Panc1 (cell line): ENCODE data around the gene EEF1AKMT3. TPM values are rescaled to one million over a fixed set of nuclear protein-coding genes. Genes with fewer than 3 reads are reported as not detected.

Experiments used
- ATAC-seq: fragments of 200-7000 bp; cut with Tn5 transposase; 2 replicates; pipeline ENCODE4 v1.9.1; 2020; ENCODE audit warnings: mild to moderate bottlenecking, moderate library complexity
- BruUV-seq: library from RNA; stranded (reverse); fragments of 400-500 nt; replicated peaks from 2 replicates; lab custom pipeline; 2021; lab: Mats Ljungman, UMichigan
- CTCF ChIA-PET: fragments of 300-600 bp; sonication (Branson Sonifier 250); formaldehyde crosslinking; loops from one replicate; lab custom pipeline; 2022; ENCODE audit warnings: antibody characterized with exemption; lab: Charles Lee
- POLR2A ChIA-PET: fragments of 300-600 bp; sonication (Branson Sonifier 250); formaldehyde crosslinking; loops from one replicate; lab custom pipeline; 2022; ENCODE audit warnings: antibody characterized with exemption; lab: Charles Lee
- DNase-seq: peaks from one replicate; pipeline ENCODE4 v3.0.0-alpha.2; 2010; ENCODE audit warnings: low read depth, low spot score
- H3K27ac ChIP-seq: 2 replicates; pipeline ENCODE4 v1.5.1; 2011; ENCODE audit warnings: mild to moderate bottlenecking, low read length, inconsistent platforms
- H3K27me3 ChIP-seq: fragments of 200-500 bp; sonication (Bioruptor generic); 2 replicates; pipeline ENCODE4 v1.6.0; 2014; ENCODE audit warnings: low read length, inconsistent platforms; ENCODE audit not compliant: control insufficient read depth, insufficient read depth
- H3K36me3 ChIP-seq: fragments of 200-500 bp; sonication (Bioruptor generic); 2 replicates; pipeline ENCODE4 v1.5.1; 2014; ENCODE audit warnings: inconsistent platforms, mild to moderate bottlenecking, low read length, moderate library complexity; ENCODE audit not compliant: control insufficient read depth, insufficient read depth
- H3K4me1 ChIP-seq: 2 replicates; pipeline ENCODE4 v1.5.1; 2011; ENCODE audit warnings: inconsistent platforms, mild to moderate bottlenecking, low read length, moderate library complexity; ENCODE audit not compliant: control insufficient read depth, insufficient read depth
- H3K4me3 ChIP-seq, 2 experiments: 2 replicates each; pipeline ENCODE4 v1.5.1; 2011 to 2012; ENCODE audit warnings: low read depth in 2 of 2, low read length in 2 of 2, mild to moderate bottlenecking in 2 of 2, inconsistent platforms in 1 of 2, moderate library complexity in 1 of 2
- H3K9me3 ChIP-seq: fragments of 200-500 bp; sonication (Bioruptor generic); 2 replicates; pipeline ENCODE4 v1.5.1; 2014; ENCODE audit warnings: low read depth, mild to moderate bottlenecking, inconsistent platforms, low read length, moderate library complexity; ENCODE audit not compliant: control insufficient read depth, insufficient read depth
- POLR2AphosphoS5 ChIP-seq: IDR thresholded peaks from 2 replicates; pipeline ENCODE4 v1.6.1; 2012; ENCODE audit warnings: mild to moderate bottlenecking, low read depth, low read length, moderate library complexity
- SIN3A ChIP-seq: IDR thresholded peaks from 2 replicates; pipeline ENCODE4 v1.6.1; 2012; ENCODE audit warnings: low read depth, mild to moderate bottlenecking, low read length, moderate library complexity, borderline replicate concordance; ENCODE audit not compliant: insufficient read depth
- TCF7L2 ChIP-seq: IDR thresholded peaks from 2 replicates; pipeline ENCODE4 v1.6.1; 2011; ENCODE audit warnings: mild to moderate bottlenecking, low read depth, low read length, inconsistent platforms
- in situ Hi-C: cut with HindIII; loops from 2 replicates; pipeline ENCODE4 v1.10.0; 2016; ENCODE audit warnings: low sequenced_read_pairs, low pct_unique_long_range_greater_than_20kb
- intact Hi-C: fragments of 100-400 bp; cut with micrococcal nuclease; formaldehyde crosslinking; loops from one replicate; pipeline ENCODE4 v1.10.0; 2022; ENCODE audit not compliant: unreplicated experiment
- total RNA-seq: library from RNA; stranded (reverse); gene quantifications from one replicate; pipeline ENCODE4 v1.2.1, GENCODE V29; 2021; ENCODE audit not compliant: unreplicated experiment
- TF ChIP-seq, protein P1 (sequence below), 2 experiments: IDR thresholded peaks; 2 replicates each; pipeline ENCODE4 v1.6.1; 2011 to 2012; ENCODE audit warnings: low read depth in 2 of 2, control low read depth in 1 of 2, low read length in 1 of 2, mild to moderate bottlenecking in 1 of 2, moderate library complexity in 1 of 2; ENCODE audit not compliant: insufficient read depth in 1 of 2
- TF ChIP-seq, protein P2 (sequence below): fragments of 450-650 bp; IDR thresholded peaks from 2 replicates; pipeline ENCODE4 v1.5.1; 2017; ENCODE audit warnings: mild to moderate bottlenecking

Gene EEF1AKMT3
- total RNA-seq, 1 experiment from 2014 or later: 7.4 TPM

DNA sequence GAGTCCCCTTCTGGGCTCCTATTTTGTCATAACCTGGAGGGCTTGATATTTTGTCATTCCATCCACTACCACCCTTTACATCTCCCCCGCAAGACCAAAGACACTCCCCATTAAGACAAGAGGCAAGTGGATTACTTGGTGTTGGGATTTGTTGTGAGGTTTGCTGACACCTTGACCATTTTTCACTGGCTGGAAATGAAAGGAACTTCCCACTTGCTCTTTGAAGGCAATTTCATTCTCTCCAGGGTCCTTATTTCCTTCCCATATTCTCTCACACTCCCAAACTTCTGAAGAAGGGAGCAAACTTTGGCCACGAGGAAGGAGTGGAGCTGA lies 48.8 kb upstream of the EEF1AKMT3 start:
- no peaks in the 10 kb centered on the region for H3K27me3 ChIP-seq
- TF ChIP-seq POLR2AphosphoS5: no peak
- TF ChIP-seq, protein P1, sequence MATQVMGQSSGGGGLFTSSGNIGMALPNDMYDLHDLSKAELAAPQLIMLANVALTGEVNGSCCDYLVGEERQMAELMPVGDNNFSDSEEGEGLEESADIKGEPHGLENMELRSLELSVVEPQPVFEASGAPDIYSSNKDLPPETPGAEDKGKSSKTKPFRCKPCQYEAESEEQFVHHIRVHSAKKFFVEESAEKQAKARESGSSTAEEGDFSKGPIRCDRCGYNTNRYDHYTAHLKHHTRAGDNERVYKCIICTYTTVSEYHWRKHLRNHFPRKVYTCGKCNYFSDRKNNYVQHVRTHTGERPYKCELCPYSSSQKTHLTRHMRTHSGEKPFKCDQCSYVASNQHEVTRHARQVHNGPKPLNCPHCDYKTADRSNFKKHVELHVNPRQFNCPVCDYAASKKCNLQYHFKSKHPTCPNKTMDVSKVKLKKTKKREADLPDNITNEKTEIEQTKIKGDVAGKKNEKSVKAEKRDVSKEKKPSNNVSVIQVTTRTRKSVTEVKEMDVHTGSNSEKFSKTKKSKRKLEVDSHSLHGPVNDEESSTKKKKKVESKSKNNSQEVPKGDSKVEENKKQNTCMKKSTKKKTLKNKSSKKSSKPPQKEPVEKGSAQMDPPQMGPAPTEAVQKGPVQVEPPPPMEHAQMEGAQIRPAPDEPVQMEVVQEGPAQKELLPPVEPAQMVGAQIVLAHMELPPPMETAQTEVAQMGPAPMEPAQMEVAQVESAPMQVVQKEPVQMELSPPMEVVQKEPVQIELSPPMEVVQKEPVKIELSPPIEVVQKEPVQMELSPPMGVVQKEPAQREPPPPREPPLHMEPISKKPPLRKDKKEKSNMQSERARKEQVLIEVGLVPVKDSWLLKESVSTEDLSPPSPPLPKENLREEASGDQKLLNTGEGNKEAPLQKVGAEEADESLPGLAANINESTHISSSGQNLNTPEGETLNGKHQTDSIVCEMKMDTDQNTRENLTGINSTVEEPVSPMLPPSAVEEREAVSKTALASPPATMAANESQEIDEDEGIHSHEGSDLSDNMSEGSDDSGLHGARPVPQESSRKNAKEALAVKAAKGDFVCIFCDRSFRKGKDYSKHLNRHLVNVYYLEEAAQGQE (IDR thresholded peaks at IDR 0.05; ENCODE audit: insufficient read depth in 1 of 2, low read depth in 2 of 2, low read length in 1 of 2): no peak
- TF ChIP-seq TCF7L2: no peak
- TF ChIP-seq, protein P2, sequence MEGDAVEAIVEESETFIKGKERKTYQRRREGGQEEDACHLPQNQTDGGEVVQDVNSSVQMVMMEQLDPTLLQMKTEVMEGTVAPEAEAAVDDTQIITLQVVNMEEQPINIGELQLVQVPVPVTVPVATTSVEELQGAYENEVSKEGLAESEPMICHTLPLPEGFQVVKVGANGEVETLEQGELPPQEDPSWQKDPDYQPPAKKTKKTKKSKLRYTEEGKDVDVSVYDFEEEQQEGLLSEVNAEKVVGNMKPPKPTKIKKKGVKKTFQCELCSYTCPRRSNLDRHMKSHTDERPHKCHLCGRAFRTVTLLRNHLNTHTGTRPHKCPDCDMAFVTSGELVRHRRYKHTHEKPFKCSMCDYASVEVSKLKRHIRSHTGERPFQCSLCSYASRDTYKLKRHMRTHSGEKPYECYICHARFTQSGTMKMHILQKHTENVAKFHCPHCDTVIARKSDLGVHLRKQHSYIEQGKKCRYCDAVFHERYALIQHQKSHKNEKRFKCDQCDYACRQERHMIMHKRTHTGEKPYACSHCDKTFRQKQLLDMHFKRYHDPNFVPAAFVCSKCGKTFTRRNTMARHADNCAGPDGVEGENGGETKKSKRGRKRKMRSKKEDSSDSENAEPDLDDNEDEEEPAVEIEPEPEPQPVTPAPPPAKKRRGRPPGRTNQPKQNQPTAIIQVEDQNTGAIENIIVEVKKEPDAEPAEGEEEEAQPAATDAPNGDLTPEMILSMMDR: no peak
- no peak for TF ChIP-seq SIN3A
- H3K36me3 ChIP-seq: no peaks in the 10 kb centered on the region
- peaks cover 4% of the 10 kb centered on the region; the same call in 1 of the 2 replicates for H3K4me1 ChIP-seq
- H3K27ac ChIP-seq: no peak overlapping the region
- ChIA-PET CTCF (interaction anchor here (1.1 kb wide), 1 partner anchor 12 kb away, joined by 4 read pairs; no protein-coding TSS in a partner anchor), POLR2A (no interaction called here)
- H3K4me3 ChIP-seq: no peak overlapping the region
- no peaks in the 10 kb centered on the region for H3K9me3 ChIP-seq
- ATAC-seq: no peak
- DNase-seq: no peak
- intact Hi-C loops: no loop called here
- BruUV-seq: no TSS peak
- in situ Hi-C loops: no loop called here

DNA sequence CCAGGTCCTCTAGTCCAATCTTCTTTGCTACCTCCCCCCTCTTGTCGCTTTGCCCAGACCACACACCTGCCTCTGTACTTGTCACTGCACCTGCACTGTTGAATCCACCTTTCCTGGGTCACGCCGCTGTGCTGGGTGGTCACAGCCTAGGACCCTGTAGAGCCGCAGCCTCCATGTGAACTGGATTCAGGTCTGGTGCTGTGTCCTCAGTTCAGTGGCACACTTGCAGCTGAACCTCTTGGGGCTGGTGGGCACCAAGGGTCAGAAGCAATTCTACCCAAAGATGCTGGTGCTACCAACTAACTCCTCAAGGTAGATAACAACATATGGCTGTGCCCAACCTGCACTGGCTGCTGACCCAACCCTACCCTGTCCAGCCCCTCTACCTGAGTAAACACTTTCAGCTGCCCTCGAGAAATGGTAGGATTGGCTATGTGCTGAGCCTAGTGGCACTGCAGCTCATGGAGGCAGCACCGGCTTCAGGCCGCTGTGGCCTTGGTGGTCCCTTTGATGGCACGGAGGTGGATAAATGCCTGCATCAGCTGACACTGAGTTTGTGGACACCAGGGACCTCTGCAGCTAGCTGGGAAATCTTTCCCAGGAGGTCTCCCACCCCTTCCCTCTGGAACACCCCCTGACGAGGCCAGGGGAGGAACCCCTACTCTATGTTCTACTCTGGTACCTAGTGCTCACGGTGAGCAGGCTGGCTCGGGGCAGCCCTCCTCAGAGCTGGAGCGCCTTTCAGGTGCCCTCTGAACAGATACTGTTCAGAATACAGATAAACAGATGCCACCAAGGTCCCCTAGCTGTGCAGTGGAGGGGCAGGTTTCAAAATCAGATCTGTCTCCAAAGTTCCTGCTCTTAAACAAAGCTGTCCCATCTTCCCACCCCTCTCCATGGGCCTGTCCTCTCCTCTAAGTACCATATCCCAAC lies 48.1 kb upstream of the EEF1AKMT3 start:
- in situ Hi-C loops: no loop called here

More for the DNA sequence above, 48.1 kb upstream of the EEF1AKMT3 start:
- ChIA-PET POLR2A (no interaction called here), CTCF (interaction anchor here (0.6 to 1.1 kb wide), 2 partner anchors 9 to 11 kb away, joined by 3 to 4 read pairs; no protein-coding TSS in a partner anchor)
- no peak overlapping the region for H3K4me3 ChIP-seq
- intact Hi-C loops: no loop called here
- no peak overlapping the region for H3K27ac ChIP-seq
- no peak for DNase-seq
- BruUV-seq: no TSS peak
- H3K4me1 ChIP-seq: peaks cover 4% of the 10 kb centered on the region; the same call in 1 of the 2 replicates
- no peak for TF ChIP-seq POLR2AphosphoS5
- no peak for TF ChIP-seq SIN3A
- TF ChIP-seq, protein P1 (IDR thresholded peaks at IDR 0.05; ENCODE audit: insufficient read depth in 1 of 2, low read depth in 2 of 2, low read length in 1 of 2): no peak
- TF ChIP-seq TCF7L2: no peak
- TF ChIP-seq, protein P2: no peak
- no peaks in the 10 kb centered on the region for H3K9me3 ChIP-seq
- no peak for ATAC-seq
- no peaks in the 10 kb centered on the region for H3K36me3 ChIP-seq
- no peaks in the 10 kb centered on the region for H3K27me3 ChIP-seq
